ENCODE results near the gene MAPK1.
"Not testable (repeated sequence)": the region's sequence is repeated elsewhere in the genome, so short reads cannot be mapped to it uniquely, and the experiment has no call there.

The MAPK1 gene

GRCh38 chr22:21790849-21791610 is 76.4 kb downstream of the MAPK1 start:
- DNase-seq (ENCODE audit: low spot score), result not testable (repeated sequence)

- DNase-seq (ENCODE audit: low spot score), result no peak
Observed at GRCh38 chr22:21790359-21790758, 77.1 kb downstream of the MAPK1 start.

GRCh38 chr22:21787565-21787964 is 79.9 kb downstream of the MAPK1 start:
- DNase-seq (ENCODE audit: low spot score), result not testable (repeated sequence)

GRCh38 chr22:21780259-21780658 is 87.2 kb downstream of the MAPK1 start:
- peak; percentile 59 for DNase-seq (ENCODE audit: low spot score)

- no peak for DNase-seq (ENCODE audit: low spot score)
Observed at GRCh38 chr22:21779444-21779843, 88.0 kb downstream of the MAPK1 start.

- no peak for DNase-seq (ENCODE audit: low spot score)
Observed at GRCh38 chr22:21778705-21779363, 88.6 kb downstream of the MAPK1 start.

- no peak for DNase-seq (ENCODE audit: low spot score)
Observed at GRCh38 chr22:21771631-21771976, 95.8 kb downstream of the MAPK1 start.

- DNase-seq (ENCODE audit: low spot score), result no peak
Observed at GRCh38 chr22:21768435-21768834, 99.0 kb downstream of the MAPK1 start.

- peak; percentile 77 for DNase-seq (ENCODE audit: low spot score)
Observed at GRCh38 chr22:21766691-21767462, 100.6 kb downstream of the MAPK1 start.

- no peak for DNase-seq (ENCODE audit: low spot score)
Observed at GRCh38 chr22:21765909-21766529, 101.4 kb downstream of the MAPK1 start.

GRCh38 chr22:21764038-21764804 is 103.2 kb downstream of the MAPK1 start:
- DNase-seq (ENCODE audit: low spot score), result peak; percentile 15

GRCh38 chr22:21762712-21763581 is 104.5 kb downstream of the MAPK1 start:
- peak; percentile 54 for DNase-seq (ENCODE audit: low spot score)

- no peak for DNase-seq (ENCODE audit: low spot score)
Observed at GRCh38 chr22:21761994-21762680, 105.3 kb downstream of the MAPK1 start.

GRCh38 chr22:21761086-21761485 is 106.4 kb downstream of the MAPK1 start:
- no peak for DNase-seq (ENCODE audit: low spot score)

- DNase-seq (ENCODE audit: low spot score), result no peak
Observed at GRCh38 chr22:21760640-21761039, 106.8 kb downstream of the MAPK1 start.

- no peak for DNase-seq (ENCODE audit: low spot score)
Observed at GRCh38 chr22:21759646-21760376, 107.6 kb downstream of the MAPK1 start.

GRCh38 chr22:21759093-21759492 is 108.4 kb downstream of the MAPK1 start:
- no peak for DNase-seq (ENCODE audit: low spot score)

GRCh38 chr22:21758091-21758864 is 109.2 kb downstream of the MAPK1 start:
- no peak for DNase-seq (ENCODE audit: low spot score)

- no peak for DNase-seq (ENCODE audit: low spot score)
Observed at GRCh38 chr22:21755851-21756284, 111.6 kb downstream of the MAPK1 start.

All from CD4-positive, alpha-beta T cell treated with Interleukin-2 at 100 ng/mL for 4 hours (primary cell).